IMR-90 (cell line): ENCODE results near the gene XKR7.

Source experiments
- CEBPB ChIP-seq: IDR thresholded peaks from 2 replicates; pipeline ENCODE4 v1.6.1; 2012; ENCODE audit warnings: low read depth, low read length, improper control_type of control experiment
- POLR2A ChIP-seq: IDR thresholded peaks from 2 replicates; pipeline ENCODE4 v1.6.1; 2012; ENCODE audit warnings: mild to moderate bottlenecking, low read depth, low read length
- RFX5 ChIP-seq: IDR thresholded peaks from 2 replicates; pipeline ENCODE4 v1.8.0; 2012; ENCODE audit warnings: low read depth, mild to moderate bottlenecking, low read length, moderate library complexity
- TF ChIP-seq, protein P1 (sequence below): conservative IDR thresholded peaks from 2 replicates; pipeline ENCODE4 v1.5.1; 2012; ENCODE audit warnings: mild to moderate bottlenecking, low read depth, low read length, improper control_type of control experiment

DNA sequence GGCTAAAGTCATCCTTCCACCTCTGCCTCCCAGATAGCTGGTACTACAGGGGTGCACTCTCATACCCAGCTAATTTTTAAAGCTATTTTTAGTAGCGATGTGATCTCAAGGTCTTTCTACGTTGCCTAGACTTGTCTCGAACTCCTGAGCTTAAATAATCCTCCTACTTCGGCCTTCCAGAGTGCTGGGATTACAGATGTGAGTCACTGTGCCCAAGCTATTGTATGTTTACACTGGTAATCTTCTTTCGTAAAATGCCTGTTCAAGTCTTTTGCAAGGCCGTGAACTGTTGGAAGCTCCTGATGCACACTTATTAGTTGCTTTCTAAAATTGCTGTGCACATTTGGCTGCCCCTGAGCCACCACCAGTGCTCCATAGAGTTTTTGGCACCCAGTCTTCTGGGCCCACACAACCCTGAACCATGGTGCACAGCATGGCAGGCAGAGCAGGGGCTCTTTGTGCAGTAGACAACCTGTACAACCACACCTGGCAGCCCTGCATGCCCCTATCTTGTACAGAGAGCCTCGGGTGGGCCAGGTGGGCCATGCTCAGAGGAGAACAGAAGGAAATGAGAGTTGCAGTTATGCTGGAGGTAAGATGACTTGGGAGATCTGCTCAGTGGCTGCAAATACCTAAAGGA is 49.4 kb upstream of the XKR7 start:
- TF ChIP-seq CEBPB (no peak), RFX5 (no peak), POLR2A (no peak)
- TF ChIP-seq, protein P1, sequence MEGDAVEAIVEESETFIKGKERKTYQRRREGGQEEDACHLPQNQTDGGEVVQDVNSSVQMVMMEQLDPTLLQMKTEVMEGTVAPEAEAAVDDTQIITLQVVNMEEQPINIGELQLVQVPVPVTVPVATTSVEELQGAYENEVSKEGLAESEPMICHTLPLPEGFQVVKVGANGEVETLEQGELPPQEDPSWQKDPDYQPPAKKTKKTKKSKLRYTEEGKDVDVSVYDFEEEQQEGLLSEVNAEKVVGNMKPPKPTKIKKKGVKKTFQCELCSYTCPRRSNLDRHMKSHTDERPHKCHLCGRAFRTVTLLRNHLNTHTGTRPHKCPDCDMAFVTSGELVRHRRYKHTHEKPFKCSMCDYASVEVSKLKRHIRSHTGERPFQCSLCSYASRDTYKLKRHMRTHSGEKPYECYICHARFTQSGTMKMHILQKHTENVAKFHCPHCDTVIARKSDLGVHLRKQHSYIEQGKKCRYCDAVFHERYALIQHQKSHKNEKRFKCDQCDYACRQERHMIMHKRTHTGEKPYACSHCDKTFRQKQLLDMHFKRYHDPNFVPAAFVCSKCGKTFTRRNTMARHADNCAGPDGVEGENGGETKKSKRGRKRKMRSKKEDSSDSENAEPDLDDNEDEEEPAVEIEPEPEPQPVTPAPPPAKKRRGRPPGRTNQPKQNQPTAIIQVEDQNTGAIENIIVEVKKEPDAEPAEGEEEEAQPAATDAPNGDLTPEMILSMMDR, result no peak
